HG03039 (cell line): ENCODE measurements around the gene PGAM4.
"Not testable (repeated sequence)": the region's sequence is repeated elsewhere in the genome, so short reads cannot be mapped to it uniquely, and the experiment has no call there.

ENCODE experiments used
- ATAC-seq: cut with Tn5 transposase; IDR thresholded peaks from one replicate; pipeline ENCODE4 v1.9.1; 2021; ENCODE audit warnings: mild to moderate bottlenecking, moderate library complexity; ENCODE audit not compliant: unreplicated experiment

Gene PGAM4

DNA sequence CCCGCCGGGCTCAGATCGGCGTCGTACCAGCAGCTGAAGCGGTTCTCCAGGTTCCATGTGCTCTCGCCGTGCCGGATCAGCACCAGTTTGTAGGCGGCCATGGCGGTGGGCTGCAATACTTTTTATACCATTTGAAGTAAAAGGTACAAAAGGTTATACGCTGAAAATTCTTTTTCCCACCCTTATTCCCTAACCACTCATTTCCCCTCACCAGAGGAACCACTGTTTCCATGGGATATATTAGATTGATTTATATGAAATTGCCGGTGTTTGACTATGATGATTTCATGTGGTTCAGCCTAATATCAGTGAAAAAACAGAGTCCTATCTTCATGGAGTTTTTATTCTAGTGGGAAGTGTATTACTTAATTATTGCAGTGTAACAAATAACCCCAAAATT, at the start of gene PGAM4:
TSS of gene PGAM4 (minus strand) at position 101 of the 400 bp plus-strand sequence. CDS start at position 101, 0 bp downstream.
- ATAC-seq: no peak

DNA sequence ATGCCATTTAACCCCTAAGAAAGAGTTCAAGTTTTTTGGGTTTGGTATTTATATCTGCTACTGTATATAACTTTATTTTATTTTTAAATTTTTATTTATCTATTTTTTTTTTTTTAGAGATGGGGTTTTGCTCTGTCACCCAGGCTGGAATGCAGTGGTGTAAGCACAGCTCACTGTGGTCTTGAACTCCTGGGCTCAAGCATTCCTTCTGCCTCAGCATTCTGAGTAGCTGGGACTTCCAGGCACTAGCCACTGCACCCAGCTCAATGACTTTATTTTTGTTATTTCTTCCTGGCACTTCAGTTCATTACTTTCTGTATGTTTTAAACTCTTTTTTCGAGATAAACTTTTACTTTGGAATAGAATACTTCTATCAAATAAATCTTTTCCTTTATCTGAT, 42.4 kb upstream of the PGAM4 start:
- ATAC-seq: no peak

DNA sequence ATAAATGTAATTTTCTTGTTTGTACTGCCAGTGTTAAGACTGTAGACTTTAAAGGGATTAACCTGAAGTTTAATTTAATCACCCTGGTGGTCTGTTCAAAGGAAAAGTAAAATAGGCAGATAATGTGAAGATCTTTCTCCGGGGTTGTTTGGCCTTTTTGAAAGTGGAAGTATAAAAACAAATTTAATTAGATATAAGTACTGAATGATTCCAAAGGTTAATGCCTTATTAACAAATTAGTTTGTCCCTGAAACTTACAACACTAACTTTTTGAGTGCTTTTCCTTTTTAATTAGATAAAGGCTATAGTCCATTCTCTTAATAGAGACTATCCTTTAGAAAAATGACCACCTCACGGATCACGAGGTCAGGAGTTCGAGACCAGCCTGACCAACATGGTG, 10.4 kb upstream of the PGAM4 start:
- no peak for ATAC-seq

DNA sequence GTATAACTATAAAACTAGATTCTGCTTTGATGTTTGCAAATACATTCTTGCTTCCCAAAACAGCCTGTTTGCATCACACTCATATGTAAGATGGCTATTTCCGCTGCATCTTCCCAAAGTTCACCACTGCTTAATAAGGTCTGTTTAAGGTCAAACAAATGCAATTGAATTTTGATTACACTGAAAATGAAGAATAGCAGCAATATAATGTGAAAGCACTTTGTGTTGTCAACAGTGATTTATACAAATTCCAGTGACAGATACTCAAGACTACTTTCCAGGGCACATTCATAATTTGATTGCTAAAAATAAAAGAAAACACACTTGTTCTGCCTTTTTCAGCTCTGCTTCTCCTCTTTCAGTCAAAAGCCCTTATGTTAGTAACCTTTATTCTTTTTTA, 8.1 kb upstream of the PGAM4 start:
- no peak for ATAC-seq

GRCh38 chrX:77977095-77977494, 7.7 kb upstream of the PGAM4 start:
- ATAC-seq: no peak

GRCh38 chrX:77975755-77976154, 6.3 kb upstream of the PGAM4 start:
- no peak for ATAC-seq

- no peak for ATAC-seq
Measured at GRCh38 chrX:77967631-77968030, 1.8 kb downstream of the PGAM4 start.

DNA sequence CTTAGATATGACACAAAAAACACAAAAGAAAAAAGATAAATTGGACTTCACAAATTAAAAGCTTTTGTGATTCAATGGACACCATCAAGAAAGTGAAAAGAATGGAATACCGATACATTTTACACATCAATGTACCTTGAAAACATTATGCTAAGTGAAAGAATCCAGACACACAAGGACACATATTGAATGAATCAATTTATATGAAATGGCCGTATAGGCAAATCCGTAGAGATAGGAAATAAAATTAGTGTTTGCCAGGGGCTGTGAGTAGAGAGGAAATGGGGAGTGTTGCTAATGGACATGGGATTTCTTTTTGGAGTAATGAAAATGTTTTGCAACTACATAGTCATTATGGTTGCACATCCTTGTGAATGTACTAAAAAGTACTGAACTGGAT, 3.1 kb downstream of the PGAM4 start:
- no peak for ATAC-seq

DNA sequence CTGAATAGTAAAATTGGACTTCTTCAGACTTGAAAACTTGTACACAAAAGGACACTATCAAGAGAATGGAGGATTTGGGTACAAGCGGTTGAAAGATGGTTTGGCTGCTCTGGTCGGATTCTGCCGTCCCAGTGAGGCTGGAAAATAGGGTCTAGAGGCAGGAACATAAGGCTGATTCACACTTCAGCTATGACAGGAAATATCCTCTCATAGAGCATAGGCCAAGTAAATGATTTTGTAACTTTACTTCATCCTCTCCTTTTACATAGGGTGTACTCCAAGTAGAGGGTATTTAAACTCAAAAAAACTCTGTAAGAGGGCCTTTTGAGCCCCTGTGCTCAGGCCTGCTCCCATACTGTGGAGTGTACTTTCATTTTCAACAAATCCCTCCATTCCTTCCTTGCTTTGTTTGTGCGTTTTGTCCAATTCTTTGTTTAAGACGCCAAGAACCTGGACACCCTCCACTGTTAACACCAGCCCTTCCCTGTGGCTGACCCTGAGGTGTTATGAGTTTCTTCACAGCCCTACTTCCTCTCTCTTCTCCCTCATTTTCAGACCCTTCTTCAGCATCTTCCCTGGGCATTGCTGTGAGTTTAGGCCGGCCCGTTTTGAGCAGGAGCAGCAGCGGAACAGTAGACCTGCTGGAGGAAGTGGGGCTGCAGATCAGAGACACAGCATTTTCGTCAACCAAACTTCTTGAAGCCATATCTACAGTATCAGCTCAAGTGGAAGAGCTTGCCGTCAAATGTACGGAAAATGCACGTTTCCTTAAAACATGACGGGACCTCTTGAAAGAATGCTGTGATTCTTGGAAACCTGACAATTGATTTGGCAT, 7.2 kb downstream of the PGAM4 start:
- no peak for ATAC-seq

GRCh38 chrX:77961063-77961462, 8.4 kb downstream of the PGAM4 start:
- no peak for ATAC-seq

DNA sequence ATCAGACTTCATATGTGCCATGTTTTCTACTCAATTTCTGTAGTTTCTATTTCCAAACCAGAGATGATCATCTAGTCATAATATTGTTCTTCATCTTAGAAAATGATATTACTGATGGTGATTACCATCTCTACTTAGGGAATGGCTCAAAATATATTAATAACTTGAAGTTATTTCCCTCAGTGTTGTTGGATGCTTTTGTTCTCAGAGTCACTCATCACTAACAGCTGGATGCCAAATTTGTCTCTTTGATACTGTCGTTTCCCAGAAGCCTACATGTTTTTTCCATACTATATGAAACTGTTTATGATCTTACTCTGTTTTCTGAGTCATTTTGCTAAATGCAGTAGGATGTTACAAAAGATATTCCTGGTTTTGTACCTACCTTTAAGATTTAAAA, 8.9 kb downstream of the PGAM4 start:
- no peak for ATAC-seq

GRCh38 chrX:77953708-77954107, 15.7 kb downstream of the PGAM4 start:
- no peak for ATAC-seq

DNA sequence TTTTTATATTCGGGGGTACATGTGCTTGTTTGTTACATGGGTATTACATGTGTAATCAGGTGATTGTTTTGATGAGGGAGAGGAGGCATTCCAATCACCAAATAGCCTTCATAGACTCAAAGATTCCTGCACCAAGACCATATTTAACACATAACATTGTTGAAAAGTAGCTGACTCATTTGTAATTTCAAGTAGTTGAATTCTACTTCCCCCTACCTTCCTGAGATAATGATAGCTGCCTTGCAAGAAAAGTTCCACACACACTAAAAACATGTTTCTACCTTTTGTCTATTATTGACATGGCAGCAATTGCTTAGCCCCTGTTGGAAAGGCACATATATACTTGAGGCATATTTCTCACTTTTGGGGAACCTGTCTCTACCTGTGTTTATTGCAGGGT, 16.1 kb downstream of the PGAM4 start:
- ATAC-seq: no peak

DNA sequence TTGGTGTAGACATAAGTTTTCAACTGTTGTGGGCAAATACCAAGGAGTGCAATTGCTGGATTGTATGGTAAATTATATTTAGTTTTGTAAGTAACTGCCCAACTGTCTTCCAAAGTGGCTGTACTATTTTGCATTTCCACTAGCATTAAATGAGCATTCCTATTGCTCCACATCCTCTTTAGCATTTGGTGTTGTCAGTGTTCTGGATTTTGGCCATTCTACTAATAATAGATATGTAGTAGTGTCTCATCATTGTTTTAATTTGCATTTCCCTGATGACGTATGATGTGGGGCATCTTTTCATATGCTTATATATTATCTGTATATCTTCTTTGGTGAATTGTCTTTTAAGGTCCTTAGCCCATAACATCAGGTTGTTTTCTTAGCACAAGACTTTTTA, 17.3 kb downstream of the PGAM4 start:
- no peak for ATAC-seq

DNA sequence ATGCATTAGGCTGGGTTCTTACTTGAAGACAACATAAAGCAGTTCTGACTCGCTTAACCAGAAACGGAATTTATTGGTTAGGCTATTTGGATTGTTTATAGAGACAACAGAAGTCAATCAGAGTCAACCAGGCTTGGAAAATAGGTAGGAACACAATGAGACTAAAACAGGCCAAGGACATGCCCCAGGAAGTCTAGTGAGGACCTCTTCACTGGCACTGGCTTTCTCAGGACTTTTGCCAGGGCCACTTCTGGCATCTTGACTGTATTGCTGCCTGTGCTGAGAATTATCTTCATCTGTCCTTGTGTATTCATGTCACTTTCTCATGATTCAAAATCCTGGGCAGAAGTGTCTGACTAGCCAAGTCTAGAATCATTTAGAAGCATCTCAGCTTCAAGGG, 19.6 kb downstream of the PGAM4 start:
- no peak for ATAC-seq

DNA sequence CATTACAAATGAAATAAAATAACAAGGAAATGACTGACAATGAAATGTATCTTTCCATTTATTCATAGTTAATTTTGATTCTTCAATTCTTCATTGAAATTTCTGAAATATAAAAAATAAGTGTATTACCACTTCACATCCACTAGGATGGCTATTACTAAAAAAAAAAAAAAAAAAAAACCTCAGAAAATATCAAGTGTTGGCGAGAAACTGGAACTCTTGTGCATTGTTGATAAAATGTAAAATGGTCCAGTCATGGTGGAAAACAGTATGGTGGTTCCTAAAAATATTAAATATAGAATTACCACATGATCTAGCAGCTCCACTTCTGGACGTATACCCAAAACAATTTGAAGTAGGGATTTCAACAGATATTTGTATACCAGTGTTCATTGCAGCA, 22.9 kb downstream of the PGAM4 start:
- ATAC-seq: no peak

DNA sequence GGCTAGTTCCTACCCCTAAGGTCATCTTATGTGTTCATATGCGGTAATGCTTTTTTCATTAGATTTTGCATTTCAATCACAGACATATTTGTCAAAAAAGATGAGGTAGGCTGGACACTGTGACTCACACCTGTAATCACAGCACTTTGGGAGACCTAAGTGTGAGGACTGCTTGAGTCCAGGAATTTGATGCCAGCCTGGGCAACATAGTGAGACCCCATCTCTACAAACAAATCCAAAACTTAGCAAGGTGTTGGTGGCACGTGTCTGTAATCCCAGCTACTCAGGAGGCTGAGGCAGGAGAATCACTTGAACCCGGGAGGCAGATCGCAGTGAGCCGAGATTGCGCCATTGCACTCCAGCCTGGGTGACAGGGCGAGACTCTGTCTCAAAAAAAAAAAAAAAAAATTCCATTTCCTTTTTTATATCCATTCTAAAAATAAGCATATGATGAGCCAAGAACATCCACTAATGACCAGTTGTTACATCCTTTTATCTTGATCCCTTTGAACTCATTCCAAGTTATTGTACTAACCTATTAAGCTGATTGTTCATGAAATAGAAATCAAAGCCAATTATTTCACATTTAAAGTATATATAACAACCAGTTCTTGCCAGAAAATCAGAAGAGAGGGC, 23.4 kb downstream of the PGAM4 start:
- ATAC-seq: no peak

GRCh38 chrX:77945031-77945430, 24.4 kb downstream of the PGAM4 start:
- not testable (repeated sequence) for ATAC-seq

GRCh38 chrX:77938083-77938680, 31.3 kb downstream of the PGAM4 start:
- no peak for ATAC-seq

DNA sequence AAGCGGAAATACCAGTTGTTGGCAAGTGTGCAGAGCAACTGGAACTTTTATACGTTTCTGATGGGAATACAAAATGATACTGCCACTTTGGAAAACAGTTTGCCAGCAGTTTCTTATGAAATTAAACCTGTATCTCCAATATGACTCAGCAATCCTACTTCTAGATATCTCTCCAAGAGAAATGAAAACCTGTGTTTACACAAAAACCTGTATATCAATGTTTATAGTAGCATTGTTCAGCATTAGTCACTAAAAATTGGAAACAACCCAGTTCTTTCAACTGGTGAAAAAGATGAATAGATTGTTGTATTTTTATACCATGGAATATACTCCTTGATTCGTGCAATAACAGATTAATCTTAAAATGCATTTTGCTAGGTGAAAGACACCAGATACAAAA, 32.1 kb downstream of the PGAM4 start:
- ATAC-seq: no peak

DNA sequence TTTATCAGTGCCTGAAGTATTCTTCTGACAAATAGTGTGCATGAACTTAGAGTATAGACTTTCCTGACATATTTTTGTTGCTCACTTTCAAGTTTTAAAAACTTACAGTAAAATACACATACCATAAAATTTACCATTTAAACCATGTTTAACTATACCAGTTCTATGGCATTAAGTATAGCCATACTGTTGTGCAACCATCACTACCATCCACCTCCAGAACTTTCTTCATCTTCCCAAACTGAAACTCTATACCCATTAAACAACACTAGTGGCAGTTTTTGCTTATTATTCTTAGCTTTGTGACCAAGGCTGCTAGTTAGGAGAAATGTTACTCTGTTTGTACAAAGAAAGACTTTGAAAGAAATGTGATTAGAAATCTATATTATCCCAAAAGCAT, 33.1 kb downstream of the PGAM4 start:
- no peak for ATAC-seq

DNA sequence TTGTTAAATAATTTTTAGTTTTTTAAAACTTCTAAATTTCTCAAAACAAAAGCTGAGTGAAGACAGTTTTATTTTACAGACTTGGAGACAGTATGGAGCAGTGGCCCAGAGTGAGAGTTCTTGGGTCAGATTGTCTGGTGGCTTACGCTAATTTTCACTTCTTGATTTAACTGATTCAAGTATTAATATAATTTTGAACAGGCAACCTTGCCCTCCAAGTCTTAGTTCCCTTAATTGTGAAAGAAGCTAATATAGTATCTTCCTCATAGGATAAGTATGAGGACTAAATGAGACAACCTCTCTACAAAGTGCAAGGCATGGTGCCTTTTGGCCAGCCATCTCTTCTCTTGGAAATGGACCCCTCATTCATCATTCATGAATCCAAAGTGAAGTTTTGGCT, 33.6 kb downstream of the PGAM4 start:
- ATAC-seq: no peak
